Measurements from ENCODE around the gene TMEM51. TPM values are rescaled to one million over a fixed set of nuclear protein-coding genes. Genes with fewer than 3 reads are reported as not detected.

Gene TMEM51
- total and polyA plus RNA-seq, 9 of the 15 experiments (the other 6 are each of a cell fraction or from before 2014, with no cell fraction given), result 0.06 to 1.4 (median 0.58) TPM

- no peak for TF ChIP-seq SETDB1 (IDR thresholded peaks at IDR 0.05; ENCODE audit: low read length)
- TF ChIP-seq MBD1 (CRISPR knock-in tag; IDR thresholded peaks at IDR 0.05), result no peak
- 0 out of 2 replicates have a peak, but pooled peaks have one; percentile 41 for TF ChIP-seq ETV5 (CRISPR knock-in tag; IDR thresholded peaks at IDR 0.05; ENCODE audit: low read depth)
Observed at GRCh38 chr1:15177710-15178166, 24.2 kb downstream of the TMEM51 start (continued).

- no TSS peak for BruUV-seq (replicated peaks)
- DNase-seq (ENCODE audit: extremely low read depth in 1 of 4, low spot score in 3 of 4), result no peak
- H3K9me3 ChIP-seq (replicated peaks; ENCODE audit: control insufficient read depth, insufficient read depth, low read depth, low read length), result no peaks in the 10 kb centered on the region
- H4K20me1 ChIP-seq (replicated peaks; ENCODE audit: control insufficient read depth, insufficient read depth, low read length), result peaks cover 15% of the 10 kb centered on the region; the same call in 1 of the 2 replicates
- WGBS (ENCODE audit: insufficient coverage, low coverage, missing lambda C conversion rate), result 9% methylated on average over 9 of the region's 9 CpGs
- peaks cover 30 to 57% of the 10 kb centered on the region in 2 experiments for H3K27me3 ChIP-seq (ENCODE audit: control insufficient read depth in 2 of 2, insufficient read depth in 2 of 2, low read length in 2 of 2)
- no peak for FAIRE-seq
- intact Hi-C loops (cut with micrococcal nuclease), result no loop called here
- no peak overlapping the region for H2AFZ ChIP-seq (ENCODE audit: low read depth, low read length)
- no peaks in the 10 kb centered on the region for H3K79me2 ChIP-seq (ENCODE audit: control insufficient read depth, insufficient read depth, low read length)
- no peak overlapping the region for H3K4me3 ChIP-seq
- ATAC-seq, result no peak
- H3K4me2 ChIP-seq (ENCODE audit: insufficient read depth, low read length), result no peak overlapping the region
- H3K9me1 ChIP-seq (ENCODE audit: control insufficient read depth, insufficient read depth, low read length), result no peaks in the 10 kb centered on the region
- no peaks in the 10 kb centered on the region for H3K36me3 ChIP-seq (ENCODE audit: control insufficient read depth, insufficient read depth, low read length)
- ChIA-PET POLR2A (interaction anchor here (0.6 to 1.5 kb wide), 2 partner anchors 20 to 217 kb away, joined by 3 to 4 read pairs; no protein-coding TSS in a partner anchor), CTCF (ENCODE audit: low intra/inter-chr PET ratio) (interaction anchor here (0.6 kb wide), 1 partner anchor 1875 kb away, joined by 3 read pairs; no protein-coding TSS in a partner anchor)
- no peak overlapping the region for H3K9ac ChIP-seq (ENCODE audit: insufficient read depth in 1 of 2, low read depth in 2 of 2, low read length in 2 of 2)
- peaks cover 8 to 9% of the 10 kb centered on the region in 2 experiments; a peak in 3 of 5 replicates for H3K4me1 ChIP-seq (replicated peaks in 1 of 2; ENCODE audit: control insufficient read depth in 2 of 2, insufficient read depth in 2 of 2, low read length in 2 of 2)
- in situ Hi-C loops (cut with MboI), result no loop called here
- H3K27ac ChIP-seq (ENCODE audit: extremely low read depth, low read depth, low read length), result no peak overlapping the region
- TF ChIP-seq E2F6 (IDR thresholded peaks at IDR 0.05; ENCODE audit: borderline replicate concordance in 1 of 2, extremely low read depth in 1 of 2, insufficient read depth in 1 of 2, insufficient read length in 1 of 2, low read depth in 1 of 2, low read length in 1 of 2, poor library complexity in 1 of 2, severe bottlenecking in 1 of 2) (no peak), SMARCA5 (IDR thresholded peaks at IDR 0.05) (peak; percentile 75; the same call in 1 of the 2 replicates), CBX1 (IDR thresholded peaks at IDR 0.05; ENCODE audit: low read depth) (no peak), ZNF589 (CRISPR knock-in tag; IDR thresholded peaks at IDR 0.05; ENCODE audit: low read depth) (0 out of 2 replicates have a peak, but pooled peaks have one; percentile 17), CREB3L1 (IDR thresholded peaks at IDR 0.05; ENCODE audit: borderline replicate concordance, low read depth) (no peak), ZBTB17 (CRISPR knock-in tag; IDR thresholded peaks at IDR 0.05) (no peak), ZNF518B (CRISPR knock-in tag; IDR thresholded peaks at IDR 0.05) (no peak)
Observed at GRCh38 chr1:15178571-15179484, 25.3 kb downstream of the TMEM51 start.
